Subcutaneous preadipocyte (primary cell): ENCODE measurements around the gene OGG1. TPM values are rescaled to one million over a fixed set of nuclear protein-coding genes. Genes with fewer than 3 reads are reported as not detected.

Experiments
- total RNA-seq: library from RNA; depleted of rRNA; stranded (reverse); fragments of >200 nt; gene quantifications from 2 replicates; pipeline ENCODE4 v1.2.3, GENCODE V29; 2012

Gene OGG1
- total RNA-seq: 29.0 and 31.3 TPM in 2 replicates

DNA sequence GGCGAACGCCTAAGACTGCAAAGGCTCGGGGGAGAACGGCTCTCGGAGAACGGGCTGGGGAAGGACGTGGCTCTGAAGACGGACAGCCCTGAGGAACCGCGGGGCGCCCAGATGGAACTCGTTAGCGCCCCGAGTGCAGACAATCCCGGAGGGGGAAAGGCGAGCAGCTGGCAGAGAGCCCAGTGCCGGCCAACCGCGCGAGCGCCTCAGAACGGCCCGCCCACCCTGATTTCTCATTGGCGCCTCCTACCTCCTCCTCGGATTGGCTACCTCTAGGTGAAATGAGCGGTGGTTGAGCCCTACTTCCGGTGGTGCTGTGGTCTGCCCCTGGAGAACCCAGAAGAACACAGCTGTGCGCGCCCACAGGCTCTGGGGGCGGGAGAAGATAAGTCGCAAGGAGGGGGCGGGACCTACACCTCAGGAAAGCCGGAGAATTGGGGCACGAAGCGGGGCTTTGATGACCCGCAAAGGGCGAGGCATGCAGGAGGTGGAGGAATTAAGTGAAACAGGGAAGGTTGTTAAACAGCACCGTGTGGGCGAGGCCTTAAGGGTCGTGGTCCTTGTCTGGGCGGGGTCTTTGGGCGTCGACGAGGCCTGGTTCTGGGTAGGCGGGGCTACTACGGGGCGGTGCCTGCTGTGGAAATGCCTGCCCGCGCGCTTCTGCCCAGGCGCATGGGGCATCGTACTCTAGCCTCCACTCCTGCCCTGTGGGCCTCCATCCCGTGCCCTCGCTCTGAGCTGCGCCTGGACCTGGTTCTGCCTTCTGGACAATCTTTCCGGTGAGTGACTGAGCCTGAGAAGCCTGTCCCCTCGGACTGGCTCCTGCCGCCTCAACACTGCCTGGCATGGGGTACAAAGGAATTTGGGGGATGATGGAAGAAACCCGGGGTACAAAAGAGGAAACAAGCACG is at the start of gene OGG1:
Gene OGG1 (plus strand): TSS at position 308 of the 911 bp plus-strand sequence. CDS start 335 bp downstream, at position 643.

DNA sequence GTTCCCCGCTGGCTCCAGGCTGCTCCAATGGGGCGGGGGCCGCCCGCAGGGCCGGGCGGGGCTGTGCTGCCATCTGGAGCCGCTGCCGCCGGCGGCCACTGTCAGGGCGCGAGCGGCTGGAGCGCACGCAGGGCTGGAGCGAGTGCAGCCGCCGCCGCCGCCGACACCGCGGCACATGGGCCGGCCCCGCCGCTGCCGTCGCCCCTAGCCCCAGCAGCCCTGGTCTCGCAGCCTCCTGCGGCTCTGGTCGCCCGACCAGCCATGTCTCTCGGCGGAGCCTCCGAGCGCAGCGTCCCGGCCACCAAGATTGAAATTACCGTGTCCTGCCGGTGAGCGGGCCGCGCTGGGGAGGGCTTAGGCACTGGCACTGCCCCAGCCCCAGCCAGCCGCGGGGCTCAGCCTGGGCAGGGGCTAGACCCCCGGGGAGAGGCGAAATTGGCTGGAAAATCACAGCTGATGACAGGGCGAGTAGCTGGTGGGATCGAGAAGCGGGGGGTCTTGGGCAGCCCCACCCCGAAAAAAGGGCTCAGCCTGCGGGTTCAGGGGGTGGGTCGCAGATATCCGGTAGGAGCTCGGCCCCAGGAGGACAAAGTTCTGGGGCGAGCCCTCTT is 45.9 kb upstream of the OGG1 start, which contains the start of gene CPNE9:
Gene CPNE9 (plus strand): TSS at position 98 of the 611 bp plus-strand sequence. CDS start 164 bp downstream, at position 262.

DNA sequence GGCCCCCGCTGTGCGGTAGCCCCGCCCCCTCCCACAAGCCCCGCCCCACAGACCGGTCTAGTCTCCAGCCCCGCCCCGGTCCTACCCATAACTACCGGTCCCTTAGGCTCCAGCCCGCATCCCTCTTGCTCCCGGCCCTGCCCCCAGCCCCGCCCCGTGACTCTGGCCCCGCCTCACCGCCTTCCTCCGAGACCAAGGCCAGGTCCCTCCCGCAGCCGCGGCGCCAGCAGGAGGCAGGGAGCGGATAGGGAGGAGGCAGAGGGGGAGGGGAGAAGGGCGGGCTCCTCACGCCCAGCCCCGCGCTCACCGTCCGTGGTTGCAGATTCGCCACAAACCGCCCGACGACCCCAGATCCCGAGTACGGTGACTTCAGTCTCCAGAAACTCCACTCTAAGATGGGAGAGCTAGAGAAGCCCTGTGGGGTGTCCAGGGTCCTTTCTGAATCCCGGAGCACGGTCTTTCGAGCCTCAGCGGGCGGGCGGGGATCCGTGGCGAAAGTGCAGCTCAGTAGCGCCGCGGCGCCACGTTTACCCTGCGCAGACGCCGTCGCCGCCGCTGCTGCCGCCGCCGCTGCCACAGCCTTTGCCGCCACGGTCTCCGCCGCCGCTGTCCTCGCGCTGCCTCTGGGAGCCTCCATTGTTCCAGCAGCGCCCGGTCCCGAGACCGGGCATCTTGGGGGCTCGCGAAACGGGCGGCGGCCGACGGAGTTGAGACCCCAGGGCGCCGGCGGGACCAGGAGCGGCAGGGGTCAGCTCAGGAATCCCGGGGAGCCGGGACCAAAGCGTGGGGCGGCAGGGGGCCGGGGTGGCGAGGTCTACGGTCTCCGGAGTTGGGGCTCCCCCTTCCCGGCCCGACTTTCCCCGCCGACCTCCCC is 18.3 kb upstream of the OGG1 start, which contains the start of gene BRPF1:
Gene BRPF1 (plus strand): TSS at position 530 of the 874 bp plus-strand sequence. CDS start 2,406 bp downstream, outside the sequence.

DNA sequence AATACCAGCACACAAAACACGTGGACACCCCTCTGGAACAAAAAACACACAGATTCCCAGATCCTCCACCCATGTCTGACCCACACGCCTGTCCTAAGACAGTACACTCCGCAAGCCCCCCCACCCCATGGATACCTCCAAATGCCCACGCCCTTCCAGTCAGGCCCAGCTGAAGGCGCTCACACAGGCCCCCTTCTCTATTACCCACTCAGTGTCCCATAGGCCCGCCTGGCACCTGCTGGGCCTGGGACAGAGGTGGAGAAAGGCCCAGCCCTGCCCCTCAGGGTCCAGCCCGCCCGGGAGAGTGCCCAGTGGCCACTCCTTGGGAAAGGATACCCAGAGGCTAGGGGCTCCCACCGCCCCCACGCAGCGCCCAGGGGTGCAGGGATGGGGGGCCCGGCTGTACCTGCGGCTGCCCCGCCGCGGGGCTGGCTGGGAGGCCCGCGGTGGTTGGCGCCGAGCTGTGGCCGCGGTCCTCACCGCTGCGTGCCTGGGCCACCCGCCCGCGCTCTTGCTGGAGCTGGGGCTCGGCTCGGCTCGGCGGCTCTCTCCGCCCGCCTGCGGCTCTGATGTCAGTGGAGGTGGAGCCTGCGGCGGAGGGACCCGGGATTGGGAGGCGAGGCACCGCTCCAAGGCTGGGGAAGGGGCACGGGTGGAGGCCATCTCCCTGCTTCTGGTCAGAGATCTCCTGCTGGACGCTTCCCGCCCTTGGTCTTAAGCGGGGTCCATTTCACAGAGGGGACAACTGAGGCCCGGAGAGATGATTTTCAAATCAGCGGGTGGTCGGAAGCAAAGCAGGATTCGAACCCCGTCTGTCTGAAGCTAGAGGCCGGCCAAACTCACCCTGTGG is 19.9 kb downstream of the OGG1 start, which contains the start of gene CAMK1:
Gene CAMK1 (minus strand): TSS at position 522 of the 850 bp plus-strand sequence. CDS start 2,198 bp downstream, outside the sequence.

DNA sequence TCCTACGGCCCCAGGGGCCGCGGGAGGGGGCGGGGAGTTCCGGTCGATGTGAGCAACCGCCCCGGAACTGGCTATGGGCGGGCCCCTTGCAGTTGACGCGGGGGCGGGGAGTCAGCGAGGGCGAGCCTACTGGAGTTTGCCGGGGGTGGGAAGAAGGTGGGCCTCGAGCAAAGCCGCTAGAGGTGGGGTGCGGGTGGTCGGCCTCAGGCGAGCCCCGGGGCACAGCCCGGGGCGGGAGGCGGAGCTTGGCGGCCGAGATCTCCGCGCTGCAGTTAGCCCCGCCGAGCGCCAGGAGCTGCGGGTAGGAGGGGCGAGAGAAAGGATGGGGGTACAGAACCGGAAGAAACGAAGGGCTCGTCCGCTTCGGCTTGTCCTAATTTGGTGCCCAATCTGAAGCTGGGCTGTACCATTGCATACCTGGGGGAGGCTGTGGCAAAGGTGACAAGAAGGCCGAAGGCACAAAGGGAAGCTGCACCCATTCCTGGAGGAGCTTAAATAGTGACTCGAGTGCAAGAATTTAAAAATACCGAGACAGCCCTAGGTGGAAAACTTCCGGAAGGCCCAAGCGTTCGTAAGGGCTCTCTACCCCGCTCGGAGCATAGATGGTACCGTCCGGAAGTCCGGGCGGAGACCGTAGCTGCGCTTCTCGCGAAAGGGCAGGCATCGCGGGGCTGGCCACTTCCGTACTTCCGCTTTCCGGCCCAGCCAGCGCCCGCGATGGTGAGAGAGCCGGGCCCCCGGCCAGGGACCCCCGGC is 42.8 kb downstream of the OGG1 start, which contains the start of the genes ARPC4 and TADA3:
Gene ARPC4 (plus strand): TSS at position 678 of the 756 bp plus-strand sequence. CDS start 40 bp downstream, at position 718.
Gene TADA3 (minus strand): TSS at position 69 of the 756 bp plus-strand sequence. CDS start 1,007 bp downstream, outside the sequence.

Other genes starting within 250 kb of the OGG1 start
- gene LHFPL4, start 196.1 kb upstream of the OGG1 start, total RNA-seq: under 0.01 TPM in 2 replicates
- gene MTMR14, start 100.4 kb upstream of the OGG1 start, total RNA-seq: 36.4 and 42.8 TPM in 2 replicates
- not detected in 2 replicates for gene CPNE9, start 46.1 kb upstream of the OGG1 start, total RNA-seq
- gene BRPF1, start 18.2 kb upstream of the OGG1 start, total RNA-seq: 14.0 and 20.1 TPM in 2 replicates
- gene CAMK1, start 20.0 kb downstream of the OGG1 start, total RNA-seq: 28.0 and 29.8 TPM in 2 replicates
- 53.6 and 54.9 TPM in 2 replicates for gene TADA3, start 42.5 kb downstream of the OGG1 start, total RNA-seq
- gene ARPC4, start 43.1 kb downstream of the OGG1 start, total RNA-seq: 242 and 245 TPM in 2 replicates
- gene TTLL3, start 60.3 kb downstream of the OGG1 start, total RNA-seq: 12.9 and 25.0 TPM in 2 replicates
- gene RPUSD3, start 94.1 kb downstream of the OGG1 start, total RNA-seq: 37.1 and 44.2 TPM in 2 replicates
- 4.9 and 10.3 TPM in 2 replicates for gene CIDEC, start 130.3 kb downstream of the OGG1 start, total RNA-seq
- 32.8 and 40.1 TPM in 2 replicates for gene JAGN1, start 140.7 kb downstream of the OGG1 start, total RNA-seq
- gene IL17RE, start 152.9 kb downstream of the OGG1 start, total RNA-seq: 10.3 and 13.9 TPM in 2 replicates
- 84.5 and 128 TPM in 2 replicates for gene IL17RC, start 167.1 kb downstream of the OGG1 start, total RNA-seq
- gene CRELD1, start 183.9 kb downstream of the OGG1 start, total RNA-seq: 8.6 and 18.4 TPM in 2 replicates
- 2.6 and 3.1 TPM in 2 replicates for gene PRRT3, start 202.5 kb downstream of the OGG1 start, total RNA-seq
- 36.0 and 57.0 TPM in 2 replicates for gene EMC3, start 236.9 kb downstream of the OGG1 start, total RNA-seq